K562 (cell line): ENCODE measurements around the gene TTC32. TPM values are rescaled to one million over a fixed set of nuclear protein-coding genes. Genes with fewer than 3 reads are reported as not detected.

Experiments
- ATAC-seq: fragments of 200-7000 bp; cut with Tn5 transposase; 3 replicates; pipeline ENCODE4 v1.9.1; 2020; ENCODE audit warnings: moderate library complexity
- BruUV-seq: library from RNA; stranded (reverse); fragments of 400-500 nt; replicated peaks from 2 replicates; lab custom pipeline; 2021; lab: Mats Ljungman, UMichigan
- CTCF ChIA-PET: fragments of 300-600 bp; formaldehyde crosslinking; extraction: SDS; loops from one replicate; lab custom pipeline; 2021; ENCODE audit warnings: low intra/inter-chr PET ratio; lab: Yijun Ruan, JAX
- POLR2A ChIA-PET: fragments of 300-600, 350-650 bp; sonication (Branson Sonifier 250); formaldehyde crosslinking; extraction: SDS; loops from one replicate; lab custom pipeline; 2021; ENCODE audit warnings: antibody characterized with exemption, inconsistent platforms; lab: Yijun Ruan, JAX
- DNase-seq, 4 experiments: peaks; one replicate each; pipeline versions ENCODE4 v3.0.0 to v3.0.0-alpha.2; 2011 to 2018; ENCODE audit warnings: low spot score in 3 of 4, mixed read lengths in 3 of 4; ENCODE audit errors: extremely low read depth in 1 of 4
- FAIRE-seq: peaks from 2 replicates; lab custom pipeline; 2011; peaks lifted over from hg19 to GRCh38; lab: Jason Lieb, UNC
- H2AFZ ChIP-seq: 2 replicates; pipeline ENCODE4 v1.6.0; 2011; ENCODE audit warnings: low read depth, low read length, control low read depth, inconsistent platforms
- H3K27ac ChIP-seq: fragments of 200-600 bp; 3 replicates; pipeline ENCODE4 v1.8.0; 2011; ENCODE audit warnings: low read depth, mild to moderate bottlenecking, control low read depth, inconsistent platforms, low read length, moderate library complexity, mixed read lengths; ENCODE audit errors: extremely low read depth
- H3K27me3 ChIP-seq, 2 experiments: fragments of 300-600 bp in 1 of 2; 2 replicates in 1 of 2; 3 replicates in 1 of 2; pipeline versions ENCODE4 v1.6.0 to v1.8.0; 2011; ENCODE audit warnings: inconsistent platforms in 2 of 2, low read length in 2 of 2, mild to moderate bottlenecking in 1 of 2, mixed read lengths in 1 of 2, moderate library complexity in 1 of 2; ENCODE audit not compliant: control insufficient read depth in 2 of 2, insufficient read depth in 2 of 2
- H3K36me3 ChIP-seq: fragments of 300-600 bp; 3 replicates; pipeline ENCODE4 v1.8.0; 2011; ENCODE audit warnings: mild to moderate bottlenecking, low read length, inconsistent platforms; ENCODE audit not compliant: control insufficient read depth, insufficient read depth
- H3K4me1 ChIP-seq, 2 experiments: fragments of 200-600 bp in 1 of 2; replicated peaks in 1 of 2; 2 replicates in 1 of 2; 3 replicates in 1 of 2; pipeline versions ENCODE4 v1.5.1 to v1.8.0; 2011; ENCODE audit warnings: inconsistent platforms in 2 of 2, low read length in 2 of 2, mild to moderate bottlenecking in 1 of 2, mixed read lengths in 1 of 2, moderate library complexity in 1 of 2; ENCODE audit not compliant: control insufficient read depth in 2 of 2, insufficient read depth in 2 of 2
- H3K4me2 ChIP-seq: 2 replicates; pipeline ENCODE4 v1.6.1; 2011; ENCODE audit warnings: low read length, control low read depth, inconsistent platforms, mixed read lengths; ENCODE audit not compliant: insufficient read depth
- H3K4me3 ChIP-seq: fragments of 200-600 bp; sonication (generic), shearing (Covaris generic); 2 replicates; pipeline ENCODE4 v1.5.1; 2016; ENCODE audit warnings: control low read depth, inconsistent platforms
- H3K79me2 ChIP-seq: fragments of 200-600 bp; 3 replicates; pipeline ENCODE4 v1.8.0; 2011; ENCODE audit warnings: low read length, inconsistent platforms; ENCODE audit not compliant: control insufficient read depth, insufficient read depth
- H3K9ac ChIP-seq, 2 experiments: 2 replicates each; pipeline versions ENCODE4 v1.6.0 to v1.6.1; 2011; ENCODE audit warnings: low read depth in 2 of 2, low read length in 2 of 2, control low read depth in 1 of 2, inconsistent platforms in 1 of 2, mild to moderate bottlenecking in 1 of 2, mixed read lengths in 1 of 2; ENCODE audit not compliant: insufficient read depth in 1 of 2
- H3K9me1 ChIP-seq: one replicate; pipeline ENCODE4 v1.6.0; 2011; ENCODE audit warnings: inconsistent platforms, mild to moderate bottlenecking, low read length, moderate library complexity; ENCODE audit not compliant: control insufficient read depth, insufficient read depth
- H3K9me3 ChIP-seq: replicated peaks from 2 replicates; pipeline ENCODE4 v1.5.1; 2011; ENCODE audit warnings: low read depth, low read length, inconsistent platforms; ENCODE audit not compliant: control insufficient read depth, insufficient read depth
- H4K20me1 ChIP-seq: replicated peaks from 2 replicates; pipeline ENCODE4 v1.6.1; 2011; ENCODE audit warnings: low read length, inconsistent platforms, mixed read lengths; ENCODE audit not compliant: control insufficient read depth, insufficient read depth
- CREB1 ChIP-seq, 2 experiments: sonication (generic) in 1 of 2; formaldehyde crosslinking in 1 of 2; IDR thresholded peaks; 2 replicates each; pipeline versions ENCODE4 v1.6.1 to v1.8.0; 2012 to 2022; ENCODE audit warnings: inconsistent platforms in 1 of 2, mild to moderate bottlenecking in 1 of 2, missing genetic modification reagents in 1 of 2, moderate library complexity in 1 of 2
- CREBBP ChIP-seq: IDR thresholded peaks from one replicate; pipeline ENCODE4 v1.6.1; 2012; ENCODE audit warnings: low read depth, mild to moderate bottlenecking, control low read depth, inconsistent platforms, low read length
- NR3C1 ChIP-seq: sonication (generic); formaldehyde crosslinking; IDR thresholded peaks from 2 replicates; pipeline ENCODE4 v1.8.1; 2022; ENCODE audit warnings: missing genetic modification reagents
- PHB ChIP-seq: fragments of 250-450 bp; sonication (Bioruptor Pico); IDR thresholded peaks from 2 replicates; pipeline ENCODE4 v1.5.0; 2021
- POLR2A ChIP-seq: fragments of 450-650 bp; conservative IDR thresholded peaks from 2 replicates; pipeline ENCODE4 v1.6.1; 2016
- PRPF4 ChIP-seq: fragments of 200-400 bp; formaldehyde crosslinking; IDR thresholded peaks from one replicate; pipeline ENCODE4 v1.6.1; 2017; ENCODE audit warnings: low read length, low read depth, mild to moderate bottlenecking; ENCODE audit not compliant: insufficient read depth, poor library complexity, severe bottlenecking
- RBM39 ChIP-seq: fragments of 200-400 bp; formaldehyde crosslinking; optimal IDR thresholded peaks from 2 replicates; pipeline ENCODE3; 2018; ENCODE audit warnings: low read depth, low read length
- RCOR1 ChIP-seq, 2 experiments: IDR thresholded peaks; 2 replicates each; pipeline ENCODE4 v1.6.1; 2012; ENCODE audit warnings: low read depth in 2 of 2, low read length in 2 of 2, borderline replicate concordance in 1 of 2, improper control_type of control experiment in 1 of 2
- TEAD1 ChIP-seq, 2 experiments: fragments of 450-650 bp in 1 of 2; sonication (generic) in 1 of 2; formaldehyde crosslinking; IDR thresholded peaks; 2 replicates each; pipeline versions ENCODE4 v1.4.0 to v1.8.0; 2020 to 2022; ENCODE audit warnings: mild to moderate bottlenecking in 2 of 2, missing genetic modification reagents in 1 of 2
- TRIM24 ChIP-seq, 2 experiments: fragments of 450-650 bp; IDR thresholded peaks; 2 replicates each; pipeline ENCODE4 v1.6.1; 2016
- ZNF146 ChIP-seq: IDR thresholded peaks from one replicate; pipeline ENCODE4 v1.6.1; 2018; ENCODE audit warnings: missing compliant biosample characterization; ENCODE audit not compliant: unreplicated experiment
- ZNF561 ChIP-seq: fragments of 450-650 bp; formaldehyde crosslinking; conservative IDR thresholded peaks from 2 replicates; pipeline ENCODE4 v1.4.0; 2020; ENCODE audit warnings: mild to moderate bottlenecking, moderate library complexity
- WGBS: fragments of 100-300 bp; shearing (Covaris generic); methylation state at CpG from one replicate; pipeline ENCODE4 v1.1.6; 2016; ENCODE audit warnings: low coverage, mixed read lengths; ENCODE audit not compliant: insufficient coverage; ENCODE audit errors: missing lambda C conversion rate; 5-methylcytosine and 5-hydroxymethylcytosine counted together
- in situ Hi-C: fragments of 300-500 bp; cut with MboI; formaldehyde crosslinking; loops from 4 replicates; pipeline ENCODE4 v1.15.0; 2018; ENCODE audit warnings: inconsistent platforms, mixed read lengths
- intact Hi-C: fragments of 100-400 bp; cut with micrococcal nuclease; formaldehyde crosslinking; loops from 2 replicates; pipeline ENCODE4 v1.14.2; 2022
- polyA plus RNA-seq, 8 experiments: library from polyadenylated mRNA; depleted of rRNA in 4 of 8; stranded (reverse) in 5 of 8; unstranded in 3 of 8; fragments of >200 nt; fragmentation: Nextera tagmentation in 2 of 8; fragmentation: Illumina TruSeq in 1 of 8; extraction: Ambion mirVana in 2 of 8; extraction: Trizol in 1 of 8; gene quantifications; 2 replicates each; pipeline versions ENCODE4 v1.2.1 to v1.2.3, GENCODE V29; 2011 to 2014; ENCODE audit warnings: inconsistent platforms in 1 of 8, missing spikeins in 1 of 8
- total RNA-seq, 7 experiments: library from RNA; depleted of rRNA in 6 of 7; stranded (reverse); fragments of >200 nt in 6 of 7; fragmentation: Illumina TruSeq in 2 of 7; extraction: Trizol in 2 of 7; gene quantifications; 2 replicates each; pipeline versions ENCODE4 v1.2.1 to v1.2.3, GENCODE V29; 2011 to 2021; ENCODE audit warnings: low replicate concordance in 1 of 7

TTC32 gene
- total and polyA plus RNA-seq, 9 of the 15 experiments (the other 6 are each of a cell fraction or from before 2014, with no cell fraction given): 27.6 to 71.4 (median 52.6) TPM

- Histone ChIP-seq H3K27me3 (peaks cover 0 to 8% of the 10 kb centered on the region in 2 experiments; a peak in 3 of 5 replicates), H3K4me1 (no peaks in the 10 kb centered on the region), H3K4me2 (no peak overlapping the region), H4K20me1 (no peaks in the 10 kb centered on the region; the same call in 1 of the 2 replicates), H2AFZ (no peak overlapping the region), H3K9me3 (no peaks in the 10 kb centered on the region), H3K79me2 (no peaks in the 10 kb centered on the region), H3K27ac (no peak overlapping the region), H3K9me1 (no peaks in the 10 kb centered on the region), H3K36me3 (no peaks in the 10 kb centered on the region), H3K9ac (no peak overlapping the region), H3K4me3 (no peak overlapping the region)
- TF ChIP-seq PHB (CRISPR knock-in tag): no peak
- TF ChIP-seq RBM39: no peak
- no peak for TF ChIP-seq ZNF561 (CRISPR knock-in tag)
- TF ChIP-seq TRIM24 (IDR thresholded peaks at IDR 0.05): no peak
- no peak for TF ChIP-seq CREBBP
- no peak for TF ChIP-seq ZNF146 (CRISPR knock-in tag)
- TF ChIP-seq CREB1 (IDR thresholded peaks at IDR 0.05): no peak
- no peak for TF ChIP-seq CREB1 (CRISPR knock-in tag; IDR thresholded peaks at IDR 0.05)
- TF ChIP-seq RCOR1 (IDR thresholded peaks at IDR 0.05; ENCODE audit: borderline replicate concordance in 1 of 2, low read depth in 2 of 2, low read length in 2 of 2): no peak
- TF ChIP-seq POLR2A: no peak
- no peak for TF ChIP-seq PRPF4
- no peak for TF ChIP-seq NR3C1 (CRISPR knock-in tag)
- no peak for TF ChIP-seq TEAD1 (CRISPR knock-in tag; IDR thresholded peaks at IDR 0.05)
- in situ Hi-C loops (no loop called here), intact Hi-C loops (no loop called here)
- BruUV-seq: no TSS peak
- POLR2A ChIA-PET: interaction anchor here (0.7 to 1.1 kb wide), 2 partner anchors 10 to 334 kb away, joined by 3 read pairs; no protein-coding TSS in a partner anchor
- FAIRE-seq (no peak), ATAC-seq (no peak), DNase-seq (no peak)
- WGBS: 0% methylated on average over 4 of the region's 4 CpGs
- CTCF ChIA-PET: no interaction called here
Observed at GRCh38 chr2:19876751-19877150, 25.0 kb downstream of the TTC32 start.
